COLO668 (cell line): Measurements from ENCODE around the gene SUSD1.
"Not testable (repeated sequence)": the region's sequence is repeated elsewhere in the genome, so short reads cannot be mapped to it uniquely, and the experiment has no call there.

Source experiments
- DNase-seq: peaks from one replicate; lab custom pipeline; 2025; ENCODE audit not compliant: unreplicated experiment; lab: John Stamatoyannopoulos, UW

The SUSD1 gene

DNA sequence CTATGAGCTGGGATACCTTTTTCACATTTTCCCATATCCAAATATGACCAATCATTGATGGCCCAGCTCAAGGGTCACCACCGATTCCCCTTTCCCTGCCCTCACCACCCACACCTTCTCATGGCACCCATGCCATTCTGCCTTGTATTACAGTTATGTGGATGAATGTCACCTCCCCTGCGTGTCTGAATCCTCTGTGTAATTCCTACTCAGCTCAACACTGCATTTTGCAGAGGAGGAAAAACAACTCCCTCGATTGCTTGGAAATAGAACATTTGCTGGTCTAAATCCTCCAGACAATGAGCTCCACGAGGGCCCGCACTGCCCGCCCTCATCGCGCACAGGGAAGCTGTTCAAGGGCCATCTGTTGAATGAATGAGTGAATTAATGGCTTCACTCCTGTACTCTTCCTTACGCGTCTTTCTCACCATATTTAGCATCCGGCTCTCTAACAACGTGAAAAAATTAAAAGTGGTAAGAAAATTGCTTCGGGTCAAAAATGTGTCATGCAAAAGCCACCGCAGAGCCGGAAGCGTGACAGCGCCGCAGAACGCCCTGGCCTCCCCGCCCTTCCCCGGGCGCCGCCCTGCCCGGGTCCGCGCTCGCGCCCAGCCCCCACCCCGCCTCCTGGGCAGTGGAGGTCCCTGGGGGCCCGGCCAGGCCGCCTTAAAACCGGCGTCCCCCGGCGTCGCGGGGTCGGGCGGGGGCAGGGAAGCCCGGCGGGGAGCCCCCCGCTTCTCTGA lies 704 bp downstream of the SUSD1 start:
- DNase-seq: peak; percentile 74

DNA sequence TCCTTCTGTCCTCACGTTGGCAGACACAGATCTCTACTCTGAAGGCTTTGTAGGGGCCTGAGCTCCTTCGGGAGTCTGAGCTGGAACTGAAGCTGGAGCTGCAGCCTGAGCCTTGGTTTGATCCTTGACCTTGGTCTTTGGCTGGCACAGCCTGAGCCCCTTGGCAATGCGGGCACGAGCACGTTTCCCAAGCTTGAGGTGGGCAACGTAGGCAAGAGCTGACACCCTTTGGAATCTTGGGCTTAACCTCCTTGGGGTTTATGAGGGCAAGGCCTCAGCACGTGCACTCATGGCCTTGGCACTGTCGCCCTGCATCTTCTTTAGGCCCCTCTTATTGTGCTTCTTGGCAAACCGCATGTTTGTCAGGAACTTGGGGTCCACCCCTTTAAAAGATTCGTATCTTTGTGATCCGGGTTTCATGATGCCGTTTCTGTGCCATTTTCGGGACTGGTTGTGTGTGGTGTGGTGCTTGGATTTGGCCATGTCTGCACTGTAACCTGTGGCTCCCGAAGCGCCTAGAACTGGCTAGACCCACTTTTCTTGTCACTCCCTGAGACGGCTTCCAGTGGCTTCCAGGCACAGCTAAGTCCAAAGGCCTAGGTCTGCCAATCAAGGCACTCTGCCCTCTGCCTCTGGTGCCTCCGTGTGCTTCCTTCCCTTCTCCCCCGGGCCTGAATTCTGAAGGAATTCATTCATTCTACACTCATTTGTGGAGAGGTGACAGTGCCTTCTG lies 1.4 kb downstream of the SUSD1 start:
- no peak for DNase-seq

DNA sequence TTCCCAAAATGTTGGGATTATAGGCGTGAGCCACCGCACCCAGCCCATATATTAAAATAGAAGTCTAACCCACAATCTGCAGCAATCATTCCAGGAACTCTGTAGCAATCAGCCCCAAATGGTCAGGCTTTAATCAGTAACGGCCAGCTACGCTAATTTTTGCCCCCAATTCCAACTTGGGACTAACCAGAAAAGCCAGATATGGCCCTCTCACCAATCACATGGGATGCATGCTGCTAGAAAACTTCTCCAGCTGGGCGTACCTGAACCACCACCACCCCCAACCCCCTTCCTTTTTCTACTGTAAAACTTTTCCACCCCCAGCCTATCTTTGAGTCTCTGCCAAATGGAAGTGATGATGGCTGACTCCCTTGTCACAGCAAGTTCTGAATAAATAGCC lies 4.1 kb downstream of the SUSD1 start:
- no peak for DNase-seq

DNA sequence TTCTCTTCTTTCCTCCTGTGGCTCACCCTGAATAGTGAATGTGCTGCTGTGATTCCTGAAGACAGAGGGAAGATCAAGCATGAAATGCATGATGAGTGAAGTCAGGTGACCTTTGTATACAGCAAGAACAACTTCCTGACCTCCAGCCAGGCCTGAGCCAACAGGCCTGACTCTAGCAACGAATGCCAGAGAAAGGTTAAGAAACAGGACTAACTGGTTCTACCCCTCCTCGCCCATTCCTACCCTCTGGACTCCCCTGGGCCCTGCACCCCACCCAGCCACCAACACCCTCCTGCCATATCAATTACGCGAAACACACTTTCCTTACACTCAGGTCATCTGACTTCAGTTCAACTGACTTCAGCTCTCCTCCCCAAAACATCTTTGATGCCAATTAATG lies 4.9 kb downstream of the SUSD1 start:
- DNase-seq: no peak

DNA sequence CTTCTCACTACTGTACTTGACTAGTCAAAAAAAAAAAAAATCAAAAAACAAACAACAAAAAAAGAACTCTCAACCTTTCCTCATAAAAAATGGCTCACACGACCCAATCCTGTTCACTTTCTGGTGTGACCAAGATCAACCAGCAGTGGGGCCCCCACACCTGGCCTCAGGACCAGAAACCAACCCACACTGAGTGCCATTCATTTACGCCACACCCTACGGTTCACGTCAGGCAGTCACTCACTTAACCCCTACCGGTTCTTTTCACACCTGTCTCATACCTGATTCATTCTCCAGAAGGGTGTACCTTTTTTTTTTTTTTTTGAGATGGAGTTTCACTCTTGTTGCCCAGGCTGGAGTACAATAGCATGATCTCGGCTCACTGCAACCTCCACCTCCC lies 5.7 kb downstream of the SUSD1 start:
- no peak for DNase-seq

DNA sequence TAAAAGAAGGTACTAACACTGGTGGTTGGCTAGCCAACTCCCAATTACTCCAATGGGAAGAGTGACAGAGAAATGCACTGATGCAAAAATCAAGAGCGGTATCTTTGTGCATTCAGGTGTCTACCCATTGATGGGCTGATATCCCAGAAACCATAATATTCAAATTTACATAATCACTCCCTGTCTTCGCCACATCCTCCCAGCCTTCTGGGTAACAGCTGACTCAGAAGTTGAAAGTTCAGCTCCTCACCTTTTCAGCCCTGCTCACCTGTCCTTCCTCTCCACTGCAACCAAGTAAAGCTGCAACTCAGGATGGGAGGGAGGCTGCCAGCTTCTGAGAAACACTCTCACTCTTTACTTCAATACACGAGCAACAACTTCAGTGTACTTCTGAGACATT lies 6.9 kb downstream of the SUSD1 start:
- DNase-seq: no peak

DNA sequence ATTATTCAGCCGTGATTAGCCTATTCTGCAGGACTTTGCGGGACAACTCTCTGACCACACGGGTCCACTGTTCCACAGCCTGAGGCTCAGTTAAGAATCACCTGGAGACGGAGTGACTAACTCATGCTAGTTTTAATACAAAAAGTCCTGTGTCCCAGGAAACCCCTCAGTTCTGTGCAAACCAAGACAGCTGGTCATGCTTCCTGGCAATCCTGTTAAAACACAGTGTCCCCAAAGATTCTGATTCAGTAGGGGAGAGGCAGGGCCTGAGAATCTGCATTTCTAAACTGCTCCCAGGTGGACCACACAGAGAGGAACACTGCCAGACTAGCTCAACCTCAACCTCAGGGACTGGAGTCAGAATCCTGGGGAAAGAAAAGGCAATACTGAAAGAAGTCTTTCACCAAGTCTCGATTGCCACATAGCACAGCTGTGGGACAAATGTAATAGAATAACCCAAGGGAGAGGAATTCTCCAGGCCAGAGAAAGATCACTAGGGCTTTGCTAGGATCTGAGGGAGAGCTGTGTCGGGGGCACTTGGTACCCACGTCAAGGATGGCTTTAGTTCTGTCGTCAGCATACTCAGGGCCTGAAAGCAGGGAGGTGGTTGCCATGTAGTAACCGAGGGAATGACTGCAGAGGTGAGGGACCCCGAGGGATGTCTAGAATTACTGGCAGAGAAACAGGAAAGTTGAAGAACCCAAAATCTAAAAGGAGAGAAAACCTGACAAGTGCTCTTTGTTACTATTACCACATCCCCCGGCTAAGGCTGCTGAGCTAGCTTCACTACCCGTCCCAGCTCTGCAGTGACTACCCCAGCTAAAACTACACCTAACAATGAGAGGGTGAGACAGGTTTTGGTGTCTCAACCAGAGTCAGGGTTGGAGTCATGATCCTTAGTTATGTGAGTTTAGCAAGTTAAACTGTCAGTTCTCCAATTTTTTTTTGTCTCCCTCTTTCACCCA lies 8.6 kb downstream of the SUSD1 start:
- DNase-seq: no peak

DNA sequence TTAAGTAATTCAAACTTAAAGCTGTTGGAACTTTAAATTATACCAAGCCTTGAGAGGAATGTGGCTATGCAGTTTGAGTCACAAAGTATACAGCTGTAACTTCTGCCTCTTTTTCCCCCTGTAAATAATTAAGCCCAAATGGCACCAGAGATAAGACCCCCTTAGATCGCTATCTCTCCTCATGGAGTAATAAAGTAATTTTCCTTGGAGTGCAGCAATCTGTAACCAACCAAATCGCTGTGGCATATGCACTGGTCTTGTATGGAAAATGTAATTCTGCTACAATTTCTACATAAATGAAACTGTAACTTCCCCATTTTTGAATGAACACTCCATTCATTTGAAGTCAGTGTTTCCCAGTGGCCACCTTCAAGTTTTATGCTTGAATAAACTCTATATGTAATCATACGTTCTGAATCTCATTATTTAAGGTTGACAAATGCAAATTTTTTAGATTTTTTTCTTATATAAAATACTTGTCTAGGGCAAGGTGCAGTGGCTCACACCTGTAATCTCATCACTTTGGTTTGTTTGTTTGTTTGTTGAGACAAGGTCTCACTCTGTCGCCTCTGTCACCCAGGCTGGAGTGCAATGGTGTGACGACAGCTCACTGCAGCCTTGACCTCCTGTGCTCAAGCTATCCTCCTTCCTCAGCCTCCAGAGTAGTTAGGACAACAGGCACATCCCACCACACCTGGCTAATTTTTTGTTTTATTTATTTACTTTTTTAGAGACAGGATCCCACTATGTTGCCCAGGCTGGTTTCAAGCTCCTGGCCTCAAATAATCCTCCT lies 12.3 kb downstream of the SUSD1 start:
- DNase-seq: no peak

DNA sequence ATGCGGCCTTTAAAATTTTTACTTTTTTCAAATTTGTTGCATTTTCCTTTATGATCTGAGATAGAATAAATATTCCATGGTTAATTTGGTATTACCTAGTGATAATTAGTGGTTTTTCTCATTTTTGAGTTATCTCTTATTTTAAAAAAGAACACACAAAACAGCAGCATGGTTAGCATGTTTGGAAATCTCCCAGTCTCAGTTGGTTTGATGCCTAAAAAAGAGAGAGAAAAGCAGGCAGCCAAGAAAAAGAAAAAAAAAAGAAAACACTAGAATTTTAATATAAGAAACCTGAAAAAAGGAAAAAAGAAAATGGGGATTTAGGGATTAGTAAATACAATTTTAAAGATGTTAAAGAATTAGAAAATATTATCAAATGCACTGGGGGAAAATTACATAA lies 15.3 kb downstream of the SUSD1 start:
- no peak for DNase-seq

DNA sequence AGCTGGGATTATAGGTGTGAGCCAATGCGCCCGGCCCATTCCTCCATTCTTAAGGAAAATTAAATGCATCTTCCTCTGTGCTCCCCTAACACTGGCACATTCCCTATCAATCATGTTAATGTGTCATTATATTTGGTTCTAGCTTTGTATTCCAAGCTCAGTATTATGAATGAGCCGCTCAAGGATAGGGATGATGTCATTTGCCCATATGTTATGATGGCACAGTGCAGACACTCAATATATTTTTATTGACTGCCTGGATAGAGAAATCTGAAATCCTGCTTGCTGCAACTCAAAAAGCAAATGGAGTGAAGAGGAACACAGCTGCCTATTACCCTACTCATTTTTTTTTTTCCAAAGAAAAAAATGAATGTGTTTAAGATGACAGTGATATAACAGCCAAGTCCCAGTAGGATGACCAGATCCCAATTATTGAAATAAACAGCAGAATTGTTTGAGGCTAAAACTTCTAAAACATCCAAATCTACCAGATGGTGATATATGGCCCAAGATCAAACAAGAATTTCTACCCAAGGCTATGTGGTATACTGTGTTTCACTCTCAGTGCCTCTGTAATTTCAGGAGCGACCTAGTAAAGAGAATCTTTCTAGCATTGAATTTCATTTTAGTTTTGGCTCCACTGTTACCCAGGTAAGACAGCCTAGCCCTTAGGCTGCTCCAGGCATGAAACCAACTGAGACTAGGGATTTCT lies 16.3 kb downstream of the SUSD1 start:
- no peak for DNase-seq

DNA sequence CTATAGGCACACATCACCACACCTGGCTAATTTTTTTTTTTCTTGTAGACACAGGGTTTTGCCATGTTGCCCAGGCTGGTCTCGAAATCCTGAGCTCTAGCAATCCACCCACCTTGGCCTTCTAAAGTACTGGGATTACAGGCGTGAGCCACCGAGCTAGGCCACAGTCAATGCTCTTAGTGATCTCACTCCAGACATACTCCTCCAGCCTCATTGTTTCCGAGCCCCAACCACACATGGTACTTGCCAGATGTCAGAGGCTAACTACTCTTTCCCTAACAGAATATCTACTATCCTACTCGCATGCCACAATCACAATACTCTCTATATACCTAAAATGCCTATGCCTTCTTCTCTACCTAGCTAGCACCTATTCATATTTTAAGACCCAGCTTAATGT lies 17.1 kb downstream of the SUSD1 start:
- DNase-seq: no peak

DNA sequence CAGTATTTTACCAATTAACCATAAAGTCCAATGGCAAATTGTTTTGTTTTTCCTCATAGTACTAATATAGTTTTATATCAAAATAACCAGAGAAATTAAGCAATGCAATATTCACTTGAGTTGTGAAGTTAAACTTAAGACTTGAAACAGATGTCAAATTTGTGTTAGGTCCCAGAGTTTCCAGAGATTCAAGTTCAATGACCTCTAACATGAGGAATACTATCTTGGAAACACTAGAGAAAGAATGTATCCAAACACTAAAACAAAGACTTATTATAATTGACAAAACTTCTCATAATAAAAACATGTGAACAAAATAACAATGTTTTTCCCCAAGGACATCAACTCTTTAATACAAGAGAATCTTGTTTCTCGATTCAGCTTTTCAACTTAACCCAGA lies 18.0 kb downstream of the SUSD1 start:
- DNase-seq: no peak

DNA sequence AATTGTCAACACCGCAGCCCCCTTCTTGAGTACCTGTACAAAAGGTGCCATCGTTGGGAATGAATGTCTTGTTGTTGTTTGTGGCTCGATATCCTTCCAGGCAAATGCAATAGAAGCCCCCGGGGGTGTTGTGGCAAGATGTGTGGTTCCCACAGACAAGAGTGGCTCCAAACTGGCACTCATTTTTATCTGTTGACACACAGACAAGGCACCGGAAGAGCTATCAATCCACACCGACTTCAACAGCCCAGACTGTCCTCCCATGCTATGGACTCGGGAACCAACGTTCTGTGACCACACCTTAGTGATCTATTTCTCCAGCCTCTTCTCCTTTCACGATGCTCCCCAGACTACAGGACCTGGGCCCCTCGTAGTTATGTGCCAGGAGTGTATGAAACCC lies 25.9 kb downstream of the SUSD1 start:
- no peak for DNase-seq

DNA sequence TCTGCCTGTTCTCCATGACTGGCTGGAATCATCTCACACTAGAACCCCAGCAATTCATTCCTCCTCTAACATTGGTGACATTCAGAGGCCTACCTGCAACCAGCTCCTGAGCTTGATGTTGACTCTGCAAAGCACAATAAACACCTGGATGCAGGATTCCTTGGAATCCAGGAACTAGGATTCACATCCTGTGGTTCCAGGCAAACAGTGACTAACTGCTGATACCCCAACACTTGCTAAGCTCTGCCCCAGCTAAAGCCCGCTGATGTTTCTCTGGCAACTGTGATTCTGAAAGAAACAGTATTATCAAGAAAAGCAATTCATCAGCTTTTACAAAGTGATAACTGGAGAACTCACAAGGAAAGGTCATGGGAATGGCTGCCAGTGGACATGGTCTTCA lies 29.2 kb downstream of the SUSD1 start:
- DNase-seq: no peak

DNA sequence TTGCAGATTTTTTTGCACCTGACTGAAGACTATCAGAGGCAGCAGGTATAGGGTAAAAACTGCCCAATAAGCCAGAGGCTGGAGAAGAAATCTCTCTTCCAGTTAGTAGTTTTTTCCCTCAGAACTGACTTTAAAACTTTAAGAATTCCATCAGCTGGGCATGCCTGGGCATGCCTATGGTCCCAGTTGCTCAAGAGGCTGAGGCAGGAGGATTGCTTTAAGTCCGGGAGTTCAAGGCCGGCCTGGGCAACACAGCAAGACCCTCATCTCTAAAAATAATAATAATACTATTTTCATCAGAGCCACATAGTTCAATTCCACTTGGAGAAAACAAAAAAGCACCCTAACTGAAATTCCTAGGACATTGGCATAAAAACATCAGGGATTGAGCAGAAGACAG lies 30.3 kb downstream of the SUSD1 start:
- DNase-seq: no peak

DNA sequence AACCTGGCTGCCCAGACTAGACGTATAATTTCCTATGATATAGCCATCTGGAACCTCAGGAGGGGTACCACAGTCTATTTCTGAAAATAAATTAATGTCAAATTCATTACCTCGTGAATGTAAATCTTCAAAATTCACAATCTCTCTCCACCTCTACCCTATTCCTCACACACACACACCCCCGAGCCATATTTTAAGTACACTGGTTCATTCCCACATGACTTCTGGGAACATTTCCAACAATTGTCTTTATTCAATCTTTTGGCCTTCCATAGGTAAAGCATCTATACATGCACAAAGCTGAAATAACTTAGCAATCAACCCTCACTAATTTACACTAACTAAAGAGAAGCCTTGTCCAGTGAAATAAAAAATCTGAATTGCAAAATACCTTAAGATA lies 32.7 kb downstream of the SUSD1 start:
- no peak for DNase-seq

DNA sequence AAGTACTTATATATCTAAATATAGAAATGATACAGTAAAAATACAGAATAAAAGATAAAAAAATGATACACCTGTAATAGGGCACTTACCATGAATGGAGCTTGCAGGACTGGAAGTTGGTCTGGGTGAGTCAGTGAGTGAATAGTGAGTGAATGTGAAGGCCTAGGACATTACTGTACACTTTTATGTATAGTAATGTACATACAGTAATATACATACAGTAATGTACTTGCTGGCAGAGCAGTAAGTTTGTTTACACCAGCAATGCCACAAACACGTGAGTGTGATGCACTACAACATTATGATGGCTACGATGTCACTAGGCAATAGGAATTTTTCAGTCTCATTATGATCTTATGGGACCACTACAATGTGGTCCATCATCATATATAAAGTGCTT lies 34.2 kb downstream of the SUSD1 start:
- no peak for DNase-seq

DNA sequence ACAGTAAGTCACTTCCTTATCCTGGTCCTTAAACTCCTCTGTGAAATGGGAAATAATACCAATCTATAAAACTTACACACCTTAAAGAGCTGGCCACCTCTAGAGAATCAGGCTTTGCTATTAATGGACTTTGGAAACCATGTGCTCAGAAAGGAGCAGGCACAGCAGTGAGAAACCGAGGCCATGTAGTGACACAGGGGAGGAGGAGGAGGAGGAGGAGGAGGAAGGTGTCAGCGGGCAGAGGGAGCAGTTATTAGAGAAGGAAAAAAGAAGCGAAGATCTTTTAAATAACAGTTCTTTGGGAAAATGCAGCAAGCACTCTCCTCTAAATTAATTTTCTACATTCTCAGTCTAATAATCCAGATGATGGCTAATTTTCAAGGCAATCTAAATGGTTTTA lies 38.0 kb downstream of the SUSD1 start:
- DNase-seq: no peak

DNA sequence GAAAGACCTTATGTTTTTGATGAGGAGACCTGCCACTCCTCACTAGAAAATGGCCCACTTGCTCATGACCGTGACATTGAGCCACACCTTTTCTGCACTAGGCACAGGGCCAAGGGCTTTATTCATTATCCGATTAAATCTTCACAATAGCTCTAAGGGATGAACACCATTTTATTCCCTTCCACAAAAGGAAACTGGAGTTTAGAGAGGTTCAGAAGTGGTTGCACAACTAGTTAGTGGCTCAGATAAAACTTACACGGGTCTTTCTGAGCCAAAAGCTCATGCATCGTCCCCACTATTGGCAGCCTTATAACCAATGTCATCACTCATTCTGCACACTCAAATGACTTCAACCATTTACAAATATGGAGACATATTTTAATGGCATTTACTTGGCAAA lies 39.4 kb downstream of the SUSD1 start:
- DNase-seq: no peak

DNA sequence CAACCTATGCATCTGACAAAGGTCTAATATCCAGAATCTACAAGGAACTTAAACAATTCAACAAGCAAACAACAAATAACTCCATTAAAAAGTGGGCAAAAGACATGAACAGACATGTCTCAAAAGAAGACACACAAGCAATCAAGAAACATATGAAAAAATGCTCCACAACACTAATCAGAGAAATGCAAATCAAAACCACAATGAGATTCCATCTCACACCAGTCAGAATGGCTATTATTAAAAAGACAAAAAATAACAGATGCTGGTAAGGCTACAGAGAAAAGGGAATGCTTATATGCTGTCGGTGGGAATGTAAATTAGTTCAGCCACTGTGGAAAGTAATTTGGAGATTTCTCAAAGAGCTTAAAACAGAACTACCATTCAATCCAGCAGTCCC lies 41.3 kb downstream of the SUSD1 start:
- not testable (repeated sequence) for DNase-seq
